Mesothelial cell of epicardium (in vitro differentiated cells): ENCODE results near the gene LARGE2. TPM values are rescaled to one million over a fixed set of nuclear protein-coding genes. Genes with fewer than 3 reads are reported as not detected.
A peak's percentile ranks its signal among the peaks of the same experiment; 100 is the strongest.

Experiments
- DNase-seq, 2 experiments: peaks; one replicate each; pipeline ENCODE4 v3.0.0; 2021; ENCODE audit warnings: low spot score in 2 of 2; ENCODE audit not compliant: unreplicated experiment in 2 of 2
- H3K27ac Mint-ChIP-seq: 2 replicates; pipeline ENCODE4 v1.8.0; 2021; ENCODE audit warnings: mixed read lengths
- H3K27me3 Mint-ChIP-seq: 2 replicates; pipeline ENCODE4 v1.8.0; 2021; ENCODE audit warnings: low read depth, mixed read lengths
- H3K36me3 Mint-ChIP-seq: 2 replicates; pipeline ENCODE4 v1.8.0; 2021; ENCODE audit warnings: mixed read lengths
- H3K4me1 Mint-ChIP-seq: 2 replicates; pipeline ENCODE4 v1.8.0; 2021; ENCODE audit warnings: mixed read lengths
- H3K4me3 Mint-ChIP-seq: 2 replicates; pipeline ENCODE4 v1.8.0; 2021; ENCODE audit warnings: mild to moderate bottlenecking, moderate library complexity, mixed read lengths
- H3K9me3 Mint-ChIP-seq: 2 replicates; pipeline ENCODE4 v1.8.0; 2021; ENCODE audit warnings: mixed read lengths
- total RNA-seq: library from RNA; stranded (reverse); gene quantifications from 3 replicates; pipeline ENCODE4 v1.2.1, GENCODE V29; 2021
- TF ChIP-seq, protein P1 (sequence below): fragments of 200-600 bp; sonication (generic); IDR thresholded peaks from one replicate; pipeline ENCODE4 v1.5.0; 2021; ENCODE audit warnings: antibody characterized with exemption; ENCODE audit not compliant: unreplicated experiment

LARGE2 gene
- total RNA-seq, 1 donor from 2014 or later = 5.2 TPM

DNA sequence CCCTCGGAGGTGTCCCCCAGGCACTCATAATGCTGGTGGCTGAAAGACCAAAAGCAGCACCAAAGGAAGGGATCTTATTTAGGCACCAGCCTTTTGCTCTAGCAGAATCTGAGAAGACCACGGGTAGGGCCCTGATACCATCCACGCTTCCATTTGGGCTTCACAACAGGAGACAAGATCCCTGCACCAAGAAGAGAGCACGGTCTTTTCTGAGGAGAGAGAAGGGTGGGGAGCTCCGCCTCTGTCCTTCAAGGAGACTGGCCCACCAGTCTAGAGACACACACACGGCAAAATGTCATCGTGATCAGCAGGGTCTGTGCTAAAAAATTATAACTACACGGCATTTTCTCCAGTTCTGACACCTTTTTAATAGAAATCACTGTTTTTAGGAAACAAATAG is 9.8 kb downstream of the LARGE2 start:
- DNase-seq = no peak
- Mint-ChIP-seq H3K4me3 (no peak overlapping the region), H3K4me1 (peaks cover 4% of the 10 kb centered on the region), H3K9me3 (no peaks in the 10 kb centered on the region), H3K36me3 (peaks cover 22% of the 10 kb centered on the region), H3K27ac (peak overlapping the region; percentile 47), H3K27me3 (no peaks in the 10 kb centered on the region)
- TF ChIP-seq, protein P1, sequence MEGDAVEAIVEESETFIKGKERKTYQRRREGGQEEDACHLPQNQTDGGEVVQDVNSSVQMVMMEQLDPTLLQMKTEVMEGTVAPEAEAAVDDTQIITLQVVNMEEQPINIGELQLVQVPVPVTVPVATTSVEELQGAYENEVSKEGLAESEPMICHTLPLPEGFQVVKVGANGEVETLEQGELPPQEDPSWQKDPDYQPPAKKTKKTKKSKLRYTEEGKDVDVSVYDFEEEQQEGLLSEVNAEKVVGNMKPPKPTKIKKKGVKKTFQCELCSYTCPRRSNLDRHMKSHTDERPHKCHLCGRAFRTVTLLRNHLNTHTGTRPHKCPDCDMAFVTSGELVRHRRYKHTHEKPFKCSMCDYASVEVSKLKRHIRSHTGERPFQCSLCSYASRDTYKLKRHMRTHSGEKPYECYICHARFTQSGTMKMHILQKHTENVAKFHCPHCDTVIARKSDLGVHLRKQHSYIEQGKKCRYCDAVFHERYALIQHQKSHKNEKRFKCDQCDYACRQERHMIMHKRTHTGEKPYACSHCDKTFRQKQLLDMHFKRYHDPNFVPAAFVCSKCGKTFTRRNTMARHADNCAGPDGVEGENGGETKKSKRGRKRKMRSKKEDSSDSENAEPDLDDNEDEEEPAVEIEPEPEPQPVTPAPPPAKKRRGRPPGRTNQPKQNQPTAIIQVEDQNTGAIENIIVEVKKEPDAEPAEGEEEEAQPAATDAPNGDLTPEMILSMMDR = no peak

DNA sequence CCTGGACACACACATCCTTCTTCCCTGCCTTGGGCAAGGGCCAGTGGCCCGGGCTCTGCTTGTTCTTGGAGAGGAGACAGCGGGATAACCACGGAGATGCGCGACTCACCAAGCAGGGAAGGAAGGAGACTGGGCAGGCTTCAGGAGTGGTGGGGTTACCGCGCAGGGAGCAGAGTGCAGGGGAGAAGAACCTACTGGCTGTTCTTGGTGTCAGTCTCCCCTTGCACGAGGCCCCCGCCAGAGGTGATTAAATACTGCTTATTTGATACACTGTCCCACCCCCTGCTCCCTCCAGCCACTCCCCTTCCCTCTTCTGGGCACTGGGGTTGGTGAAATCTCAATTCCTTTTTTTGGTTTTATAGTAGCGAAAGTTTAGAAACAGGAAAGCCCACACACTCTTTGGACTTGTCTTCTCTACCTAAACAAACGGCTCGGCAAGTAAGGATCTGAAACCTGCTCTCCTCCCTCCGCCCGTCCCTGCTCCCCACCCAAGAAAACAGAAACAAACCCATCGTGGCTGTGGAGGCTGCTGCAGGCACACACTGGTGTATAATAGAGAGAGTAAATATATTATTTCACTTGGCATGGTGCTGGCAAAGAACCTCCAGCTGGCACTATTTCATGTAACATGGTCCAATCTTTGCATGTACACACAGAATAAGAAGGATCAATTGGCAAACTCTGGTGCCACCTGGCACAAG is 10.8 kb downstream of the LARGE2 start:
- no peak overlapping the region for H3K27ac Mint-ChIP-seq
- H3K27me3 Mint-ChIP-seq = no peaks in the 10 kb centered on the region
- H3K4me1 Mint-ChIP-seq = peaks cover 4% of the 10 kb centered on the region
- H3K36me3 Mint-ChIP-seq = peaks cover 22% of the 10 kb centered on the region
- no peaks in the 10 kb centered on the region for H3K9me3 Mint-ChIP-seq
- no peak overlapping the region for H3K4me3 Mint-ChIP-seq
- DNase-seq = no peak
- TF ChIP-seq, protein P1 = no peak

DNA sequence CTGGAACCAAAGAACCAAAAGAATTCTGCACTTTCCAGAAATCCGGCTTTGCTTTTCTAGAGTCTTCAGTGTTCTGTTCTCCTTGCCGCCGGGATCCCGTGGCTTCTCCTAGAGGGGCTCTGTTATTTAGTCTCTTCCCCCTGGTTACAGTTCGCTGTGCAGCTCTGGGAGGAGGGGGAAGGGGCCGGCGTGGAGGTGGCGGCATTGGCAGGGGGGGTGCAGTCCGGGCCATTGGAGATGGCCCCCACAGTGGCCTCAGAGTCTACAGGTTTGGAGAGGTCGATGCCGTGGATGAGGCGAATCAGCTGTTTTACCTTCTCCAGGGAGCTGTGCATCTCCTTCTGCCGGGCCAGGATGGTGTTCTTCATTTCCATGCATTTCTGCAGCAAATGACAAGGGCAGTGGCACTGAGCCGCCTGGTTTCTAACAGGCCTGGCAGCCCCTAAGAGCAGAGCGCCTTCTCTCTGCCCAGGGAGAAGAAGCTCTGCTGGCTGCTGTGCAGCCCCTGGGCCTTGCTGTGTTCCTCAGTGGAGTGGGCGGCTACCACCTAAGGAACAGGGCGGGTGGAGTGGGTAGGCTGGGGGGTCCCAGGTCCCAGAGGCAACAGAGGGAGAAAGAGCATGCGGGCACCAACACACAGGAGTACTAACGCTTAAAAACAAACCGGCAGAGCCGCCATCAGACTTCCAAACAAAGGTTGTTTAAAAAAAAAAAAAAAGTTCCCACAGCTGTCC is 11.6 kb downstream of the LARGE2 start:
- no peak overlapping the region for H3K4me3 Mint-ChIP-seq
- no peaks in the 10 kb centered on the region for H3K9me3 Mint-ChIP-seq
- H3K36me3 Mint-ChIP-seq = peaks cover 22% of the 10 kb centered on the region
- H3K27ac Mint-ChIP-seq = no peak overlapping the region
- no peak for DNase-seq
- no peaks in the 10 kb centered on the region for H3K4me1 Mint-ChIP-seq
- H3K27me3 Mint-ChIP-seq = no peaks in the 10 kb centered on the region
- TF ChIP-seq, protein P1 = no peak

DNA sequence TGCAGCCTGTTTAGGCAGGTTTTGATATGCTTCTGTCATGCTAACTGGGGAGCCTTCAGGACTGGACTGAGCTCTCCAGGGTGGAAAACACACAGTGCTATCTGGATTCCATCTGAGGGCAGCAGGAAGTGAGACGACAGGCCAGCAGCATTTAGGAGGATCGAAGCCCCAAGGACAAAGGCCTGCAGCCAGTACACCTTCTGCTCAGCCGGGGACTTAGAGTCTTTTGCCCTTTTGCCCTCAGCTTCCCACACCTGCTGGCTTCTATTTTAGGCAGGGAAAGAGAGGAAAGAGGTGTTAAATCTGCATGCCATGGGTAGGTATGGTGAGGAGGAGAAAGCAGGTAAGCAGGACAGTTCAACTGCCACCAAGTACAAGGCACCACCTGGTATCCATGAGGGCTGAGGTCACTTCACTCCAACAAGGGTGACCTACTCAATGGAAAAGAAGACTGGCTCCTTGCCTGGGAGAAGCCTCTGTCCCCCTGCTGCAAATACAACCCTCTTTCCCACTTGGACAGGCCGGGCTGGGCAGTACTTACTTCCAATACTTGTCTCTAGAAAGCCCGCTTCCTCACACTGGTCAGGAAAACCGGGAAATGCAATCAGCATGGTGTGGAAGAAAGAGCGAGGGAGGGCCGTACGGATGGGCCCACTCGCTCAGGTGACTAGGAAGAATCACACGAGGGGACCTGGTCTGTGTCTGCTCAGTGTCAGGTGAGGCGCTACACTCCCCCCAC is 12.3 kb downstream of the LARGE2 start:
- H3K9me3 Mint-ChIP-seq = no peaks in the 10 kb centered on the region
- DNase-seq = no peak
- H3K27me3 Mint-ChIP-seq = no peaks in the 10 kb centered on the region
- H3K27ac Mint-ChIP-seq = no peak overlapping the region
- TF ChIP-seq, protein P1 = no peak
- peaks cover 22% of the 10 kb centered on the region for H3K36me3 Mint-ChIP-seq
- no peaks in the 10 kb centered on the region for H3K4me1 Mint-ChIP-seq
- H3K4me3 Mint-ChIP-seq = no peak overlapping the region

DNA sequence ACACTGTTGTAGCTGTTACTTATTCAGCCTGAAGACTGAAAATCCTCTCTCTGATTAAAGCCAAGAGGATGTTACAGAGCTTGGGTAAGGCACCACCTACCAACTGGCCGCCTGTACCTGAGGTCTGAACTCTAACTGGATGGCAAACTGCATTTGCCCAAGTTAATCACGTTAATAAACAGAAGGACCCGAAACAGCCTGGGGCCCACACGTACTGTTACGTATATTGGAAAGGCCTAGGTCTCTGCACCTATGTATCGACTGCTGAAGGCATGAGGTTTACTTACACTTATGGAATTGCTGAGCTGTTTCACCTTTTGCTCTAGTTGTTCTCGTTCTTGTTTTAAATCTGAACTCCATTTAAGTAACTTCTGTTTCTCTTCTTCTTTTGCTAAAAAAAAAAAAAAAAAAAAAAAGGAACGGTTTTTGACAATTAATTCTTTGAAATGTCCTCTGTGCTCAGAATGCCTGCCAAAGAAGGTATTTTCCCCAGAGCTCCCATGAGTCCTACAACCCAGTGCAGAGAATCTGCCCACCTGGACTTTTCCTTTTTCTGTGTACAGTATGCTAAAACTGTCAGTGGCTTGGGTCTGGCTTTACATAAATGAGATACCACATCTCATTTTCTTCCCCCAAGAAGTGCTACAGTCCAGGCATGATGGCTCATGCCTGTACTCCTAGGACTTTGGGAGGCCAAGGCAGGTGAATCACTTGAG is 13.1 kb downstream of the LARGE2 start:
- no peaks in the 10 kb centered on the region for H3K27me3 Mint-ChIP-seq
- no peaks in the 10 kb centered on the region for H3K9me3 Mint-ChIP-seq
- DNase-seq = no peak
- TF ChIP-seq, protein P1 = no peak
- H3K36me3 Mint-ChIP-seq = peaks cover 22% of the 10 kb centered on the region
- no peaks in the 10 kb centered on the region for H3K4me1 Mint-ChIP-seq
- no peak overlapping the region for H3K27ac Mint-ChIP-seq
- no peak overlapping the region for H3K4me3 Mint-ChIP-seq
